HL-60 (cell line): ENCODE data around the gene COL23A1.

Experiments used
- DNase-seq, 2 experiments: peaks; one replicate each; pipeline ENCODE4 v3.0.0-alpha.2; 2010 to 2020; ENCODE audit warnings: low read depth in 1 of 2, low spot score in 1 of 2
- H3K27ac ChIP-seq: fragments of 250-450 bp; sonication (Bioruptor Pico); replicated peaks from 2 replicates; pipeline ENCODE4 v1.5.1; 2020; ENCODE audit warnings: mild to moderate bottlenecking, moderate library complexity
- H3K27me3 ChIP-seq: fragments of 250-450 bp; sonication (Bioruptor Pico); 2 replicates; pipeline ENCODE4 v1.5.1; 2021; ENCODE audit warnings: mild to moderate bottlenecking, moderate library complexity; ENCODE audit not compliant: insufficient read depth, poor library complexity, severe bottlenecking
- H3K4me3 ChIP-seq: replicated peaks from 2 replicates; pipeline ENCODE4 v1.5.1; 2011; ENCODE audit warnings: mild to moderate bottlenecking, control low read depth, low read length; ENCODE audit not compliant: insufficient read depth
- GABPA ChIP-seq: IDR thresholded peaks from 2 replicates; pipeline ENCODE4 v1.6.1; 2012; ENCODE audit warnings: low read depth
- POLR2AphosphoS5 ChIP-seq: IDR thresholded peaks from 2 replicates; pipeline ENCODE4 v1.6.1; 2012; ENCODE audit warnings: low read depth
- SPI1 ChIP-seq: IDR thresholded peaks from 2 replicates; pipeline ENCODE4 v1.6.1; 2012; ENCODE audit warnings: low read depth, mild to moderate bottlenecking, borderline replicate concordance
- TF ChIP-seq, protein P1 (sequence below): IDR thresholded peaks from one replicate; pipeline ENCODE4 v1.5.1; 2011; ENCODE audit warnings: low read length, control low read depth, inconsistent platforms; ENCODE audit not compliant: insufficient read depth
- TF ChIP-seq, protein P2 (sequence below): IDR thresholded peaks from 2 replicates; pipeline ENCODE4 v1.6.1; 2012; ENCODE audit warnings: low read depth; ENCODE audit not compliant: insufficient replicate concordance

The COL23A1 gene

GRCh38 chr5:178334861-178335260, 255.3 kb downstream of the COL23A1 start:
- TF ChIP-seq GABPA = no peak
- TF ChIP-seq SPI1 = peak; percentile 58; the same call in 1 of the 2 replicates
- Histone ChIP-seq H3K27me3 (no peaks in the 10 kb centered on the region), H3K27ac (peak overlapping the region; percentile 71), H3K4me3 (no peak overlapping the region)
- DNase-seq = peak in 1 of 2 experiments; percentile 84

DNA sequence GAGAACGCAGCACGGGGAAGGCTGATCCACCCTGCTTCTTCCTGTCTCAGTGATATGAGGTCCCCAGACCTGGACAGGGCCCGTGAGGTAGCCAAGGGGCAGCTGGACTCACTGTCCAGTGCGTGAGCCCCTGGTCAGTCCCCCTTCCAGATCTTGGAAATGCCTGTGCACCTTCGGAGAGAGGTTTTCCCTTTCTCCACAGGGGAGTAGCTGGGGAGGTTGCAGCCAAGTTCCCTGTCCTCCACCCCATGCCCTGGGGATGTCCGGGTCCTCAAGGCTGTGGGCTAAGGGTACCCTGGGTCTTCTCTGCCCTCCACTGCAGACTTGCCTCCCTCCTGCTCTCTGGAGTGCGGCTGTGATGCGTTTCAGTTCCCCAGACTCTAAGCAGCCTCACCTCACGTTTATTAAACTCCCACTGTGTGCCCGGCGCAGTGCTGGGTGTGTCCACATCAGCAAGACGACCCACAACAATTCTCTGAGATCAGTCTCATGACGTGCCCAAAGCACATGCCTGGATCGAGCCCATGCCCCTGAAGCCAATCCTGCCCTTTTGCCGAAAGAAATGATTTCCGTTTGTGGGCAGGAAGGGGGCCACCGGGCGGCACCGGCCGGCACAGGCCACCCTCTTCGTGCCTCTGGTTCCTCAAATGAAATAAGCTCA, 256.2 kb downstream of the COL23A1 start:
- no peaks in the 10 kb centered on the region for H3K27me3 ChIP-seq
- peak in 1 of 2 experiments; percentile 27 for DNase-seq
- peak overlapping the region; percentile 71 for H3K27ac ChIP-seq
- H3K4me3 ChIP-seq = no peak overlapping the region
- TF ChIP-seq, protein P1, sequence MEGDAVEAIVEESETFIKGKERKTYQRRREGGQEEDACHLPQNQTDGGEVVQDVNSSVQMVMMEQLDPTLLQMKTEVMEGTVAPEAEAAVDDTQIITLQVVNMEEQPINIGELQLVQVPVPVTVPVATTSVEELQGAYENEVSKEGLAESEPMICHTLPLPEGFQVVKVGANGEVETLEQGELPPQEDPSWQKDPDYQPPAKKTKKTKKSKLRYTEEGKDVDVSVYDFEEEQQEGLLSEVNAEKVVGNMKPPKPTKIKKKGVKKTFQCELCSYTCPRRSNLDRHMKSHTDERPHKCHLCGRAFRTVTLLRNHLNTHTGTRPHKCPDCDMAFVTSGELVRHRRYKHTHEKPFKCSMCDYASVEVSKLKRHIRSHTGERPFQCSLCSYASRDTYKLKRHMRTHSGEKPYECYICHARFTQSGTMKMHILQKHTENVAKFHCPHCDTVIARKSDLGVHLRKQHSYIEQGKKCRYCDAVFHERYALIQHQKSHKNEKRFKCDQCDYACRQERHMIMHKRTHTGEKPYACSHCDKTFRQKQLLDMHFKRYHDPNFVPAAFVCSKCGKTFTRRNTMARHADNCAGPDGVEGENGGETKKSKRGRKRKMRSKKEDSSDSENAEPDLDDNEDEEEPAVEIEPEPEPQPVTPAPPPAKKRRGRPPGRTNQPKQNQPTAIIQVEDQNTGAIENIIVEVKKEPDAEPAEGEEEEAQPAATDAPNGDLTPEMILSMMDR = no peak

- Histone ChIP-seq H3K4me3 (no peak overlapping the region), H3K27ac (peak overlapping the region; percentile 44), H3K27me3 (no peaks in the 10 kb centered on the region)
- DNase-seq = no peak
- TF ChIP-seq SPI1 (no peak), POLR2AphosphoS5 (no peak), GABPA (no peak)
- TF ChIP-seq, protein P1 = no peak
- TF ChIP-seq, protein P2, sequence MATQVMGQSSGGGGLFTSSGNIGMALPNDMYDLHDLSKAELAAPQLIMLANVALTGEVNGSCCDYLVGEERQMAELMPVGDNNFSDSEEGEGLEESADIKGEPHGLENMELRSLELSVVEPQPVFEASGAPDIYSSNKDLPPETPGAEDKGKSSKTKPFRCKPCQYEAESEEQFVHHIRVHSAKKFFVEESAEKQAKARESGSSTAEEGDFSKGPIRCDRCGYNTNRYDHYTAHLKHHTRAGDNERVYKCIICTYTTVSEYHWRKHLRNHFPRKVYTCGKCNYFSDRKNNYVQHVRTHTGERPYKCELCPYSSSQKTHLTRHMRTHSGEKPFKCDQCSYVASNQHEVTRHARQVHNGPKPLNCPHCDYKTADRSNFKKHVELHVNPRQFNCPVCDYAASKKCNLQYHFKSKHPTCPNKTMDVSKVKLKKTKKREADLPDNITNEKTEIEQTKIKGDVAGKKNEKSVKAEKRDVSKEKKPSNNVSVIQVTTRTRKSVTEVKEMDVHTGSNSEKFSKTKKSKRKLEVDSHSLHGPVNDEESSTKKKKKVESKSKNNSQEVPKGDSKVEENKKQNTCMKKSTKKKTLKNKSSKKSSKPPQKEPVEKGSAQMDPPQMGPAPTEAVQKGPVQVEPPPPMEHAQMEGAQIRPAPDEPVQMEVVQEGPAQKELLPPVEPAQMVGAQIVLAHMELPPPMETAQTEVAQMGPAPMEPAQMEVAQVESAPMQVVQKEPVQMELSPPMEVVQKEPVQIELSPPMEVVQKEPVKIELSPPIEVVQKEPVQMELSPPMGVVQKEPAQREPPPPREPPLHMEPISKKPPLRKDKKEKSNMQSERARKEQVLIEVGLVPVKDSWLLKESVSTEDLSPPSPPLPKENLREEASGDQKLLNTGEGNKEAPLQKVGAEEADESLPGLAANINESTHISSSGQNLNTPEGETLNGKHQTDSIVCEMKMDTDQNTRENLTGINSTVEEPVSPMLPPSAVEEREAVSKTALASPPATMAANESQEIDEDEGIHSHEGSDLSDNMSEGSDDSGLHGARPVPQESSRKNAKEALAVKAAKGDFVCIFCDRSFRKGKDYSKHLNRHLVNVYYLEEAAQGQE = no peak
Measured at GRCh38 chr5:178332210-178332641, 258.0 kb downstream of the COL23A1 start.

GRCh38 chr5:178331491-178331996, 258.6 kb downstream of the COL23A1 start:
- TF ChIP-seq SPI1 = no peak
- no peak for TF ChIP-seq POLR2AphosphoS5
- TF ChIP-seq GABPA = no peak
- TF ChIP-seq, protein P2 = no peak
- TF ChIP-seq, protein P1 = no peak
- Histone ChIP-seq H3K4me3 (no peak overlapping the region), H3K27me3 (no peaks in the 10 kb centered on the region), H3K27ac (peak overlapping the region; percentile 44)
- no peak for DNase-seq
